Fibroblast of lung (primary cell): ENCODE results near the gene DLGAP1. TPM values are rescaled to one million over a fixed set of nuclear protein-coding genes. Genes with fewer than 3 reads are reported as not detected.

ENCODE experiments used
- DNase-seq, 2 donors: peaks; one replicate each; pipeline versions ENCODE4 v3.0.0 to v3.0.0-alpha.2; 2010; ENCODE audit warnings: low read depth in 2 of 2
- H2AFZ ChIP-seq: 2 replicates; pipeline ENCODE4 v1.5.1; 2012; ENCODE audit warnings: low read length, control low read depth, inconsistent platforms
- H3K27ac ChIP-seq: 2 replicates; pipeline ENCODE4 v1.5.1; 2011; ENCODE audit warnings: low read length, control low read depth; ENCODE audit not compliant: insufficient read depth
- H3K27me3 ChIP-seq: 2 replicates; pipeline ENCODE4 v1.5.1; 2011; ENCODE audit warnings: mild to moderate bottlenecking, low read length; ENCODE audit not compliant: control insufficient read depth, insufficient read depth
- H3K36me3 ChIP-seq: 2 replicates; pipeline ENCODE4 v1.5.1; 2011; ENCODE audit warnings: low read length; ENCODE audit not compliant: control insufficient read depth, insufficient read depth
- H3K4me1 ChIP-seq: 2 replicates; pipeline ENCODE4 v1.5.1; 2011; ENCODE audit warnings: low read length; ENCODE audit not compliant: control insufficient read depth, insufficient read depth; ENCODE audit errors: extremely low read depth
- H3K4me2 ChIP-seq: 2 replicates; pipeline ENCODE4 v1.5.1; 2011; ENCODE audit warnings: low read length, control low read depth; ENCODE audit not compliant: insufficient read depth; ENCODE audit errors: extremely low read depth
- H3K4me3 ChIP-seq, 4 experiments: fragments of 200-600 bp in 1 of 4; sonication (generic) in 1 of 4; replicated peaks in 1 of 4; 2 replicates each; pipeline ENCODE4 v1.5.1; 2011 to 2016; ENCODE audit warnings: low read length in 4 of 4, low read depth in 3 of 4, mild to moderate bottlenecking in 3 of 4, control low read depth in 2 of 4, inconsistent platforms in 1 of 4, mixed read lengths in 1 of 4; ENCODE audit not compliant: insufficient read depth in 1 of 4; ENCODE audit errors: control extremely low read depth in 1 of 4
- H3K79me2 ChIP-seq: 2 replicates; pipeline ENCODE4 v1.5.1; 2012; ENCODE audit warnings: mild to moderate bottlenecking, low read length, inconsistent platforms; ENCODE audit not compliant: control insufficient read depth, insufficient read depth
- H3K9ac ChIP-seq: 2 replicates; pipeline ENCODE4 v1.5.1; 2011; ENCODE audit warnings: mild to moderate bottlenecking, low read length, control low read depth; ENCODE audit not compliant: insufficient read depth
- H3K9me3 ChIP-seq: 2 replicates; pipeline ENCODE4 v1.5.1; 2012; ENCODE audit warnings: low read depth, low read length; ENCODE audit not compliant: control insufficient read depth, insufficient read depth
- H4K20me1 ChIP-seq: 2 replicates; pipeline ENCODE4 v1.5.1; 2011; ENCODE audit warnings: low read length; ENCODE audit not compliant: control insufficient read depth, insufficient read depth; ENCODE audit errors: extremely low read depth
- CTCF ChIP-seq, 2 donors: IDR thresholded peaks in 1 of 2; conservative IDR thresholded peaks in 1 of 2; 1 replicate in 1 of 2; 2 replicates in 1 of 2; pipeline ENCODE4 v1.5.1; 2011 to 2012; ENCODE audit warnings: low read length in 2 of 2, control low read depth in 1 of 2, inconsistent platforms in 1 of 2, low read depth in 1 of 2, mild to moderate bottlenecking in 1 of 2
- EZH2 ChIP-seq: IDR thresholded peaks from 2 replicates; pipeline ENCODE4 v1.5.1; 2012; ENCODE audit warnings: low read length, control low read depth, mild to moderate bottlenecking; ENCODE audit errors: missing control alignments
- polyA plus RNA-seq, 2 donors: library from polyadenylated mRNA; depleted of rRNA in 1 of 2; stranded (reverse) in 1 of 2; unstranded in 1 of 2; fragments of >200 nt; gene quantifications; 2 replicates each; pipeline ENCODE4 v1.2.1, GENCODE V29; 2011 to 2012; ENCODE audit warnings: missing spikeins in 1 of 2
- total RNA-seq: library from RNA; depleted of rRNA; stranded (reverse); fragments of >200 nt; gene quantifications from 2 replicates; pipeline ENCODE4 v1.2.1, GENCODE V29; 2014

DLGAP1 gene
- total and polyA plus RNA-seq, 2 donors (not counting 1 experiment from before 2014, with no cell fraction given): 0.16 to 0.17 TPM

DNA sequence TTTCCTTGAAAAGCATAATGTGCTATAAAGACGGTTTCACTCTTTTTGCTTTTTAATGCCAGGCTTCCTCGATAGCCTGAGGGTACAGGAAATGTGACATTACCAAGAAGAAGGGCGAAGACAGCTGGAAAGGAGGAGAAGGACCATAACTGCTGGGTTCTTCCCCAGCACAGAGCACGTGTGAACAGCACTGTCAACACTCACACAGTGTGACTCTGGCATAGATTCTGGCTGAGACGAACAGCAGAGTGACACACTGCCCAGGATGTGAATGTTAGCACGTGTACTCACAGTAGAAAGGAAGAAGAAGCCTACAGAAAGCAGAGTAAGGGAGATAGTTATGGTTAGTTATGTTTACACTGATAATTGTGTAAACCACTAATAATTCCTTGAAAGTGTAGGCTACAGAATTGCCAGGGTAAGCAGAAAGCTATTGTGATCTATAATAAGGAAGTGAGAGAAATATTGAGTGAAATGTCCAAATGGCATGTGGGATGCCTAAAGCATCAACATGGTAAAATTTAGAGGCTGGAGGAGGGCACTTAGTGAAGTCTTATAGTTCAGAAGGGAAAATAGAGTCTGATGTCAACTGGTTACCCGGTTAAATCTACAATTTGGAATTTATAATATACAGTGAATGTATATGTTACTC is 198.2 kb downstream of the DLGAP1 start:
- H3K36me3 ChIP-seq: no peaks in the 10 kb centered on the region

DNA sequence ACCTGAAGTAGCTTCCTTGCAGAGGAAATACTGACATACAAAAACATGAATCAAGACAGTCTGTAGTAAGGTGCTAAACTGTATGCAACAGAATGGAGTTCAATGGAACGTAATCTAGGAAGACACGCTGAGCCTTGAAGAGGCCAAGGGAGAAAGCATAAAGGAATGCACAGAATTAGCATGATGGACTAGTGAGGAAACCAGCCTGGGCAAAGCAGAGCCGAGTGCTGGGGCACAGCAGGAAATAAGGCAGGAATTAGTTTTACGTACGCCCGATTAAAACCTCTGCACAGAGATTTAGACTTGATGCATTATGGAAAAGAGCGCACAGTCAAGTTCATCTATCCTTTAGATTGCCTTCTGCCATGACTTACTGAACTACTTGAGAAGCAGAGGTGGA is 200.3 kb downstream of the DLGAP1 start:
- Histone ChIP-seq H3K9me3 (no peaks in the 10 kb centered on the region), H3K4me2 (no peak overlapping the region), H3K36me3 (no peaks in the 10 kb centered on the region), H3K4me3 (no peak overlapping the region), H3K79me2 (no peaks in the 10 kb centered on the region), H3K4me1 (no peaks in the 10 kb centered on the region), H4K20me1 (no peaks in the 10 kb centered on the region), H3K9ac (no peak overlapping the region), H2AFZ (no peak overlapping the region), H3K27me3 (no peaks in the 10 kb centered on the region), H3K27ac (no peak overlapping the region)
- no peak for DNase-seq
- no peak for TF ChIP-seq EZH2
- no peak for TF ChIP-seq CTCF (conservative IDR thresholded peaks at IDR 0.05 in 1 of 2, IDR thresholded peaks at IDR 0.05 in 1 of 2; ENCODE audit: low read depth in 1 of 2, low read length in 2 of 2)

More for the DNA sequence above, 198.2 kb downstream of the DLGAP1 start:
- Histone ChIP-seq H3K9me3 (no peaks in the 10 kb centered on the region), H3K27me3 (no peaks in the 10 kb centered on the region), H3K79me2 (no peaks in the 10 kb centered on the region), H3K9ac (no peak overlapping the region), H3K4me1 (no peaks in the 10 kb centered on the region), H2AFZ (no peak overlapping the region), H4K20me1 (no peaks in the 10 kb centered on the region), H3K27ac (no peak overlapping the region), H3K4me3 (no peak overlapping the region), H3K4me2 (no peak overlapping the region)
- no peak for DNase-seq
- TF ChIP-seq CTCF (conservative IDR thresholded peaks at IDR 0.05 in 1 of 2, IDR thresholded peaks at IDR 0.05 in 1 of 2; ENCODE audit: low read depth in 1 of 2, low read length in 2 of 2) (no peak), EZH2 (no peak)

DNA sequence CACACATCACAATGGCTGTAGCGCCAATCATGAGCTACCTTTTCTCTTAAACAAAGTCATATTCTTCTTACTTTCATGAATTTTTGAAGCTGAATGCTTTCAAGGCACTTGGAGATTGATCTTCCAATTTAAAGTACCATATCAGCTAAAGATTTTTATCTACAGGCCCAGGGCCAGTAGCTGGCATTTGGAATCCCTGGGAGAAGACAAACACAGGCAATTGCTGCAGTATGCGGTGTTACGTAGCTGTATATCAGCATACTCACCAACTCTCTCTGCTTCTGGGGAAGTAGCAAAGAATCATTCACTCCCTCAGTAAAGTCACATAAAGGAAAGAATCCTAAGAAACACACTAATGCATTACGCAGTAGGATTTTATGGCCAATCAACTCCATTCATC is 202.3 kb downstream of the DLGAP1 start:
- Histone ChIP-seq H3K27me3 (no peaks in the 10 kb centered on the region), H3K4me2 (no peak overlapping the region), H4K20me1 (no peaks in the 10 kb centered on the region), H3K4me1 (no peaks in the 10 kb centered on the region), H3K27ac (no peak overlapping the region), H3K79me2 (no peaks in the 10 kb centered on the region), H3K9ac (no peak overlapping the region), H3K9me3 (no peaks in the 10 kb centered on the region), H2AFZ (no peak overlapping the region), H3K36me3 (no peaks in the 10 kb centered on the region), H3K4me3 (no peak overlapping the region)
- TF ChIP-seq EZH2: no peak
- no peak for TF ChIP-seq CTCF (conservative IDR thresholded peaks at IDR 0.05 in 1 of 2, IDR thresholded peaks at IDR 0.05 in 1 of 2; ENCODE audit: low read depth in 1 of 2, low read length in 2 of 2)
- no peak for DNase-seq
